Measurements from ENCODE around the gene ZBTB43.
"Not testable (repeated sequence)": the region's sequence is repeated elsewhere in the genome, so short reads cannot be mapped to it uniquely, and the experiment has no call there.

Gene ZBTB43

DNA sequence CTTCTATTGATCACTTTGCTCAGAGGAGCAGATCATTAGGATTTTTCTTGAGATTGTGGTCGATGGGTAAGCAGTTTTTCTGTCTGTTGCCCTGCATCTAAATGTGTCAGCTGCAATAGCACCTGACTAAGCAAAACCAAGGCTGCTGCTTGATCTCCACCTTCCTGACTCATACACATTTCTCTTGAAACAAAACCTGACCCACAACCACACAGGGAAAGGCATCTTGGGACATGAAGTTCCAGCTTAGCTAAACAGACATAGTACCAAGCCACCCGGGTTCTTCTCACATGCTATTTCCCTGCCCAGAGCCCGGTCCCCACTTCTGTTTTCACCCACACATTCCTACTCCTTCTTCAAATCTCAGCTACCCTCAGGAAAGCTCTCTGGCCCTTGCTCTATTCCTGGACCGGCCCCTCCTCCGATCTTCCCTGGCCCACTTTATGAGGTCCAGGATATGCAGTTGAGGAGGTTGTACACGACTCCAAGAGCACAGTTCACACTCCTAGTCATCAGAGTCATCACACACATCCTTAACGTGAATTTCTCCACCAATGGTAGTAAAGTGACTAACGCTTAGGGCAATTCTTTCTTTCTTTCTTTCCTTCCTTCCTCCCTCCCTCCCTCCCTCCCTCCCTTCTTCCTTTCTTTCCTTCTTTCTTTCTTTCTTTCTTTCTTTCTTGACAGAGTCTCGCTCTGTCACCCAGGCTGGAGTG lies 16.0 kb upstream of the ZBTB43 start:
- DNase-seq, result no peak
- intact Hi-C loops (cut with DNase I), result no loop called here

DNA sequence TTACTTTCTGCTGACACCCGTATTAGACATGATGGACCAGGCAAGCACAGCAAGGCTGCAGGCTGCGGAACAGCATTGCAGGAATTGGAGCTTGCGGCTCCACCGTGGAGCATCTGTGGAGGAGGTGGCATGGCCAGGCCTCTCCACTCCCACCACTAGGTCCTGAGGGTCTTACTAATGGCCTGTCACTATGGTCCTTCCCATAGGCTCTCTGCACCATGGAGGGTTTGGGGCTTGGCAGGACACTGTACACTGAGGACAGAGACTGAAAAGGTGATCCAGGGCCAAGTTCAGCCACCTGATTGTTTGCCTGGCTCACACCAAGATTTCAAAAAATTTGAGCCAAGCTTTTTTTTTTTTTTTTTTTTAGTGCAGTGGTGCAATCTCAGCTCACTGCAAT lies 14.3 kb upstream of the ZBTB43 start:
- DNase-seq, result no peak
- intact Hi-C loops (cut with DNase I), result no loop called here

DNA sequence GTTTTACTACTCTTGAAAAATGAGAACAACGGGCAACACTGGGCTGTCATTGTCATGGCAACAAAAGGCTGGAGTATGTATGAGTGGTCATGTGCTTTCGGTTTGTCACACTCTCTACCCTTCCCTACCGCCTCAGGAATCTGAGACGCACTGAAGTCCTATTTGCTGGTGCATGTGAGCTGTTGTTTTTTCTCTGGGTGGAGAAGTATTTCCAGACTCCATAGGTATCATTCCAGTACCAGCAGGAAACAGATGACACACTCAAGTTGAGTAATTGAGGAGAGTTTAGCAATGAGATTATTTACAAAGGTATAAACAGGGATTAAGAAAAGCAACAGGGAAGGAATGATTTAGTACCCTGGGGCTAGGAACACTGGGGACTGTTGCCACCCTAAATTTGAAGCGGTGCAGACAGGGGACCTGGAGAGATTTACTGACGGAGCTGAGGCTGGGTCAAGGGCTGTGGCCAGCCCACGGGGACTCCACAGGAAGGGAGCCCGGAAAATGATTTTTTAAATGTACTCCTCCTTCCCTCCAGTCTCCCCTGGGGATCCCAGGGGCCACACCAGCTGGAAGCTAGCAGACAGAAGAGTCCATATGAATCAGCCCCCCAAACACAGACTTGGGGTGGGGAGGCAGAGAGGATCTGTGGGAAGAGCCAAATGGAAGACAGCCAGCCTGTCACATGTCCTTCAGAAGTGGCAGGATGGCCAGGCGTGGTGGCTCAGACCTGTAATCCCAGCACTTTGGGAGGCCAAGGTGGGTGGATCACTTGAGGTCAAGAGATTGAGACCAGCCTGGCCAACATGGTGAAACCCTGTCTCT lies 13.2 kb upstream of the ZBTB43 start:
- intact Hi-C loops (cut with DNase I), result no loop called here
- DNase-seq, result no peak

DNA sequence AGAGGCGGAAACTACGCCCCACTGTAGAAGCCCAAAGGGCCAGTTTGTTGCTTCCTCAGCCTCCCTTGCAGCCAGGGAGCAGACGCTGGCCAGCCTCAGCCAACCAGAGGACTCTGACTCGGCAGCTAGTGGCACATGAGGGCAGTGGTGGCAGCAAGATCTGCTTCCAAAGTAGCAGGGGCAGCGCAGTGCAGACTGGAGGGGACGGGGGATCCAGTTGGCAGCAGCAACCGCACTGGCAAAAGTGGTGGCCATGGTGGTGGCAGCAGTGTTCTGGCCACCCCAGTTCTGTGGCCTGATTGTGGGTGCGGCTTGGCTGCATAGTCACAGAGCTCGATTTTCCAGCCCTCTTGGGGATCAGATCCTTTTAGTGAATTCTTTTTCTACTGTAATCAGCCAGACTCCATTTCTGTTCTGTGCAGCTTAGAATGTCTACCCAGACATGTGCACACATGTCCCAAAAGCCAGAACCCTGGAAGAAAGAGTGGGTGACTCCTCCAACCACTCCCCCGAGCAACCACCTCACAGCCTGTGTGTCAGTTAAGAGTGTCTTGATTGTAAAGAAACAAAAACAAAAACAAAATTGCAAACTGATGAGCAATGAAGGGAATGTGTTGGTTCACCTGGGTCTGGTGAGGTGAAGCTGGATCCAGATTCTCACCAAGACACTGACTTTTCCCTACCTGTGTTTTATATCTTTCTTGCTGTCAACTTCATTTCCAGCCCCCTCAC lies 11.0 kb upstream of the ZBTB43 start:
- intact Hi-C loops (cut with DNase I), result no loop called here

DNA sequence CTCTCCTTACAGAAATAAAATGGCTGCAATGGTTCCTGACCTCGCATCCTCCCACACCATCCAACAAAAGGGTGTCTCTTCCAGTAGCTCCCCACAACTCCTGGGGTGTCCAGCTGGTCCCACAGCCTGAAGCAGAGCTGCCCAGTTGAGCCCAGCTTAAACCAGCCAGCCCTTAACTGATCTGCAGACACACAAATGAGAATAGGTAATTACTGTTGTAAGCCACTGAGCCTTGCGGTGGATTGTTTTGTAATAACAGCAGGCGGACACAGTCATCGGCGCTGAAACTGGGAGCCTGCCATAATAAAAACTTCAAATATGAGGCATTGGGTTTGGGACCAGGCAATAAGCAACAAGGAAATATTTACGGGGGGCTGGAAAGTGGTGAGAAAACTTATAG lies 10.4 kb upstream of the ZBTB43 start:
- intact Hi-C loops (cut with DNase I), result no loop called here
- no peak for DNase-seq

More for the DNA sequence above, 11.0 kb upstream of the ZBTB43 start:
- no peak for DNase-seq

DNA sequence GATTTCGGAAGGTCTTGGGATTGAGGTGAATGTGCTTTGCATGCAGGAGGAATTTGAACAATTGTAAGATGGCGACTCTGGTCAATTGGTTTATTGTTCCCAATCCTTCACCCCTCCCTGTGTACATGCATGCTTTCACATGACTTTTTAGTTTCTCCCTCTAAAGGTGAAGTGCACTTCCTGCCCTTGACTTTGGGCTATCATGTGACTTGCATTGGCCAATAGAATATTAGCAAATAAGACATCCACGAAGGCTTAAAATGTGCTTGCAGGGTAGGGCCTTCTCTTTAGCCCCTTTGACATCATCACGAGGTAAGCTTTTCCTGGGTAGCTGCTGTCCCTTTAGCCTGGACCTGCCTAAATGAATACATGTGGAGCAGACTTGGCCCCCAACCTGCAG lies 8.1 kb upstream of the ZBTB43 start:
- intact Hi-C loops (cut with DNase I), result no loop called here
- DNase-seq, result no peak

DNA sequence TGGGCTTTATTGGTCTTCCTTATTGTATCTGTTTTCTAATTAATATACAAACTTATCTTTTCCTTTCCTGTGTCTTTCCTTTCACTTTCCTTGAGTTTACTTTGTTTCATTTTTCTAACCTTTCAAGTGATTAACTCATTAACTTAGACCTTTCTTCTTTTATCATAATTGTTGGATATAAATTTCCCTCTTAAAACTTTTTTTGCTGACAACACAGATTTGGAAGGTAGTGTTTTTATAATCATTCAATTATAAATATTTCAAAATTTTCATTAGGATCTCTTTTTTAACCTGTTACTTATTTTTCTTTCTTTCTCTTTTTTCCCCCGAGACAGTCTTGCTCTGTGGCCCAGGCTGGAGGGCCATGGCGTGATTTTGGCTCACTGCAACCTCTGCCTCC lies 6.9 kb upstream of the ZBTB43 start:
- intact Hi-C loops (cut with DNase I), result no loop called here

DNA sequence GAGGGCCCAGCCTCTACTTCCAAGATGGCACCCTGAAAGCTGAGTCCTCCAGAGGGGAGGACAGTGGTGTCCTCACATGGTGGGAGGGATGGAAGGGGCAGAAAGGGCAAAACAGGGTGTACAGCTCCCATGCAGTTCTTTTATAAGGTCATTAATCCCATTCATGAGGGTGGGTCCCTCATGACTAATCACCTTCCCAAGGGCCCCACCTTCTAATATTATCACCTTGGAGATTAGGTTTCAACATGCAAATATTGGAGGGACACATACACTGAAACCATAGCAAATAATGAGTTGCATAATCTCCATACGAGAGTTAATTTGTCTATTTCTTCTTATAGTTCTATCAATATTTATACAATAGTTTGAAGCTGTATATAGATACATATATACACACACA lies 5.8 kb upstream of the ZBTB43 start:
- intact Hi-C loops (cut with DNase I), result no loop called here
- DNase-seq, result no peak

More for the DNA sequence above, 6.9 kb upstream of the ZBTB43 start:
- DNase-seq, result no peak

DNA sequence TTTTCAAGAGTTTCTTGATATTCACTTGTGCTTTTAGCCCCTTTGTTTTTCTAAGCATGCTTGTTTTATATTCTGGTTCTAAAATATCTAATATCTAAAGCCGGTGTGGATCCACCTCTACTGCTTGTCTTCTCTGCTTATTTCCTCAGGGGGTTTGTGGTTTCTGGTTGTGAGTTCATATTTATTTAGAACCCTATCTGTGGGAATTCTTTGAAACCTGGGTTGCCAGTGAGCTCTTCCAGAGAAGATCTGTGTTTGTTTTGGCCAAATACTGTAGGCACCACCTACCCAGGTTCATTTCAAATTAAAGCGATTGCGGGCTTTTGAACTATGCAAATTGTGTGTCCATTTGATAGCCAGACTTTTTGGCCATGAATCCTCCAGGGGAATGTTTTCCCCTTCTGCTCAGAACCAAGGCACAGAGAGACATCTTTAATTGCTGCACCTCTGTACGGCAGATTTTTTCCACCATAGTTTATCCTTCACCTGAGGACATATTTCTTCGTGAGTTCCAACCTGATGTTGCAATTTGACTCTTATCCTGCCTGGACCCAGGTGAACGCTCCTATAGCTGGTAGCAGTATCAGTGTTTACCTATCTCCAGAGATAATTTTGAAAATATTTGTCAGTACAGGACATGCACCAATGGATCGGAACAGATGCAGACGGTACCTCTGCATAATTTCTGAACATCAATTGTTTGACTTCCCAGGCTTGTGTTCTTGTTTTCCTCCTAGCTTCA lies 2.4 kb upstream of the ZBTB43 start:
- intact Hi-C loops (cut with DNase I), result no loop called here
- no peak for DNase-seq

DNA sequence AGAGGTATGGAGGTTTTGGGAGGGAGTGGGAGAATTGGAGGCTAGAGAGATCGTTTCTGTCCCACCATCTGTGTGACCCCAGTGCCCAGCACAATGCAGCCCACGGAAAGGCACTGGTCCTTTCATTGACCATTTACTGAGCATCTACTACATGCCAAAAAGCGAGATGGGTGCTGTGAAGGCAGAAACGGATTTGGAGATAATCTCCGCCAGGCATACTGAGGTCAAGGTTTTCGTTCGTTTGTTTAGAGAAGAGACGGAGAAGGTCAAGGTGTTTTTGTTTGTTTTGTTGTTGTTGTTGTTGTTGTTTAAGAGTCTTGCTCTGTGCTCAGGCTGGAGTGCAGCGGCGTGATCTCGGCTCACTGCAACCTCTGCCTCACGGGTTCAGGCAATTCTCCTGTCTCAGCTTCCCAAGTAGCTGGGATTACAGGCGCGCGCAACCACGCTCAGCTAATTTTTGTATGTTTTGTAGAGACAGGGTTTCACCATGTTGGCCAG lies 593 bp upstream of the ZBTB43 start:
- no peak for DNase-seq
- intact Hi-C loops (cut with DNase I), result loop anchor here (2.0 kb wide), 1 partner anchor 57 kb away; the partner anchor contains the start of gene ZBTB34

DNA sequence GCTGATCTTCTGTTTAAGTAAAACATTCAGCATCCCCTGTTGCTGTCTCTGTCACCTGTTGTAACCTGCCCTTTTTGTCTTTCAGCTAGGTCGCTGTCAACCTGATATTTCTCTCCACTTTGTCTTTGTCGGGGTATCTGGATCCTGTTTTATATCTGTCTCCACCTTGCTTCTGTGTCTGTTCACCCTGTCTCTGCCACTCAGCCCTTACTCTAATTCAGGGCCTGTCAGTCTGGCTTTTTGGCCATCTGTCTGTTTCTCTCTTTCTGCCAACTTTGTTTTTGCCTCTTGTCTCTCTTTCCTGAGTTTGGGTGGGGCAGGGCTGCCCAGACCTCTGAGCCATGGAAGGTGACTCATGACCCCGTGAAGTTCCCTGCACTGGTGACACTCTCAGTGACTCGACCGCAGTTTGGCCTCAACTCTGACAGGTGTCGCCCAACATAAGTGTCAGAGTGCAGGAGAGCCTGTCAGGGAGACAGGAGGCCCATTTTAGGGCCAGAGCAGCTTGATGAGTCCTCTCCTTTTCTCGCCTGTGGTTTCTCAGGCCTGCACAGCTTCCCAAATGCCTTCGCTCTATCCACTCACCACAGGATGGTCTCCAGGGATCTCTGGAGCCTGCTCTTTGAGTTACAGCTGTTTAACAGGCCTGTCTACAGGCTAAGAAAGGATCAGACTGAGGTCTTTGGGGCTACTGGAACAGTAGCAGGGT lies 868 bp downstream of the ZBTB43 start:
- intact Hi-C loops (cut with DNase I), result loop anchor here (2.0 kb wide), 1 partner anchor 55 kb away; the partner anchor contains the start of gene ZBTB34
- peak in 1 of 10 donors; percentile 11 for DNase-seq

DNA sequence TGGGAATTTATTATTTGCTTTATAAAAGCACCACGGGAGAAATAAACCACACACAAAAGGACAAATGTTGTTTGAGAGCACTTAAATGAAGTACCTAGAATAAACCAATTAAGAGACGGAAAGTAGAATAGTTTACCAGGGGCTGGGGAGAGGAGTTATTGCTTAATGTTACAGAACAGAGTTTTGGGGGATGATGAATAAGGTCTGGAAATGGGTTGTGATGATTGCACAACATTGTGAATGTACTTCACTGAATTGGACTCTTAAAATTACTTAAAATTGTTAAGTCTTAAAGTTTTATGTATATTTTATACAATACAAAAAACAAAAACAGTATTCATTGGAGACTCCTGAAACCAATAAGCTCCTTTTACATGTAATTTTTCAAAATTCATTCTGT lies 1.5 kb downstream of the ZBTB43 start:
- DNase-seq, result no peak
- intact Hi-C loops (cut with DNase I), result no loop called here

DNA sequence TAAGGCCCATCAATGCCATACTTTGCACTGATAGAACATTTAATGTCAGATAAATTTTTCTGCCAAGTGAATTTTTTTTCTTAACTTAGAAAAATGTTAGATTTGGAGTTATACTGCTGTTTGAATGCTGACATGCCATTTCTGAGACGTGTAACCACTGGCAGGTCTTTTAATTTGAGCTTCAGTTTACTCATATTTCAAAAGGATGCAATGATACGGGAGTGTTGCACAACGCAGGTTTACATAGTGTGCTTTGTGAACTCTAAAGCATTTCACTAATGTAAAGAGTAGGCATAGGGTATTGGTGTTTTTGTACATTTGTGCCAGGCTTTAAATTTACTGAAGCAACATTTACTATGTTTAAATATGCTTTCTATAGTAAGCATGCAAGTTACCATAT lies 4.2 kb downstream of the ZBTB43 start:
- DNase-seq, result no peak
- intact Hi-C loops (cut with DNase I), result no loop called here

DNA sequence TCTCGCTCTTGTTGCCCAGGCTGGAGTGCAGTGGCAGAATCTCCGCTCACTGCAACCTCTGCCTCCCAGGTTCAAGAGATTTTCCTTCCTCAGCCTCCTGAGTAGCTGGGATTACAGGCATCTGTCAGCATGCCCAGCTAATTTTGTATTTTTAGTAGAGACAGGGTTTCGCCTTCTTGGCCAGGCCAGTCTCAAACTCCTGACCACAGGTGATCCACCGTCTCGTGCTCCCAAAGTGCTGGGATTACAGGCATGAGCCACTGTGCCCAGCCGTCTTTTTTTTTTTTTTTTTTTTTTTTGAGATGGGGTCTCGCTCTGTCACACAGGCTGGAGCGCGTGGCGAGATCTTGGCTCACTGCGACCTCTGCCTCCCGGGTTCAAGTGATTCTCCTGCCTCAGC lies 5.4 kb downstream of the ZBTB43 start:
- intact Hi-C loops (cut with DNase I); DNase-seq: not testable (repeated sequence)

DNA sequence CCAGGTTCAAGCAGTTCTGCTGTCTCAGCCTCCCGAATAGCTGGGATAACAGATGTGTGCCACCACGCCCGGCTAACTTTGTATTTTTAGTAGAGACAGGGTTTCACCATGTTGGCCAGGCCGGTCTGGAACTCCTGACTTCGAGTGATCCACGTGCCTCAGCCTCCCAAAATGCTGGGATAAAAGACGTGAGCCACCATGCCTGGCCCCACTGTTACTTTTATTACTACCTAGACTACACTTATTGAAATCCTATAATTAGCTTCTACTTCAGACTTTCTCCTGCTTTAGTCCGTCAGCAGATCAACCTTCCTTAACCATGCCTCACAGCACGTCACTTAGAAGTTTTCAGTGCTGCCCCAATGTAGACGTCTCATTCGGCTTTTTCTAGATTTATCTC lies 8.2 kb downstream of the ZBTB43 start:
- intact Hi-C loops (cut with DNase I), result no loop called here
- DNase-seq, result no peak

DNA sequence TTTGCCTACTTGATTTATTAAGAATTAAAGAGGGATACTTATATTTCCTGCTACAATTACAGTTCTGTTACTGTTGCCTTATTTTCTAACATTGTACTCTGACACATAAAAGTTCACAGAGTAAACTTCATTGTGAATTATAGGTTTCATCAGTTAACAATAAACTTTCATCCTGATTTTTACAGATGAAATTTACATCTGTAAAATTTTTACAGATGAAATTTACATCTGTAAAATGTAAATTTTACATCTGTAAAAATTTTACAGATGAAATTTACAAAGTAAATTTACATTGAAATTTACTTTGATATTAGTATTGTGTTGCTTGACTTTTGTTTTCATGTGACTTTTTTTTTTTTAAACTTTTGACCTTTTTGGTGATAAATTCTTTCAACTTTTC lies 9.3 kb downstream of the ZBTB43 start:
- no peak for DNase-seq
- intact Hi-C loops (cut with DNase I), result no loop called here

DNA sequence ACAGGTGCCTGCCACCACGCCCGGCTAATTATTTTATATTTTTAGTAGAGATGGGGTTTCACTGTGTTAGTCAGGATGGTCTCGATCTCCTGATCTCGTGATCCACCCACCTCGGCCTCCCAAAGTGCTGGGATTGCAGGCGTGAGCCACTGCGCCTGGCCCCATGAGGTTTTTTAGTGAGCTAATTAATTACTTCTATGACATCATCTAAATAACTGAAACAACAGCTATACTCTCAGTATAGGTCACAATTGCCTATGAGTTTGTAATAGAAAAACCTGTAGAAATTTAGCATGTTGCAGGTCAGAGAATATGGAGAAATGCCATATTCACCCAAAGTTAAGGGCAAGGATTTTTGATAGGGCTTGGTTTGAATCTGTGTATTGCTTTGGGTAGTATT lies 12.8 kb downstream of the ZBTB43 start:
- intact Hi-C loops (cut with DNase I); DNase-seq: not testable (repeated sequence)

DNA sequence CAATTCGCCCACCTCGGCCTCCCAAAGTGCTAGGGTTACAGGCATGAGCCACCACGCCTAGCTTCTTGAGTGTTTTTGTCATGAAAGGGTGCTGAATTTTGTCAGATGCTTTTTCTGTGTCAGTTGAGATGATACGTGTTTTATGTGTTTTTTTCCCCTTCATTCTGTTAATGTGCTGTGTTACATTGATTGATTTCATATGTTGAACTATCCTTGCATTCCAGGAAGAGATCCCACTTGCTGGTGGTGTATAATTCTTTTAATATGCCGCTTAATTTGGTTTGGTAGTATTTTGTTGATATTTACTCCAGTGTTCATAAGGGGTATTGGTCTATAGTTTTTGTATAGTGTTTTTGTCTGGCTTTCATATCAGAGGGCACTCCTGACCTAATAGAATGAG lies 13.6 kb downstream of the ZBTB43 start:
- DNase-seq, result no peak
- intact Hi-C loops (cut with DNase I), result no loop called here

DNA sequence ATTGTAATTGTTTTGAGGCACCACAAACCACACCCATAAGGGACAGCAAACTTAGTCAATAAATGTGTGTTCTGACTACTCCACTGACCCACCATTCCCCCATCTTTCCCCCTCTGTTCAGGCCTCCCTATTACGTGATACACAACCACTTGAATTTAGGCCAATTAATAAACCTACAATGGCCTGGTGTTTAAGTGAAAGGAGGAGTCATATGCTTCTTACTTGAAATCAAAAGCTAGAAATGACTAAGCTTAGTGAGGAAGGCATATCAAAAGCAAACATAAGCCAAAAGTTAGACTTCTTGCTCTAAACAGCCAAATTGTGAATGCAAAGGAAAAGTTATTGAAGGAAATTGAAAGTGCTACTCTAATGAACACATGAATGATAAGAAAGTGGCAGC lies 14.6 kb downstream of the ZBTB43 start:
- DNase-seq, result no peak
- intact Hi-C loops (cut with DNase I), result no loop called here

DNA sequence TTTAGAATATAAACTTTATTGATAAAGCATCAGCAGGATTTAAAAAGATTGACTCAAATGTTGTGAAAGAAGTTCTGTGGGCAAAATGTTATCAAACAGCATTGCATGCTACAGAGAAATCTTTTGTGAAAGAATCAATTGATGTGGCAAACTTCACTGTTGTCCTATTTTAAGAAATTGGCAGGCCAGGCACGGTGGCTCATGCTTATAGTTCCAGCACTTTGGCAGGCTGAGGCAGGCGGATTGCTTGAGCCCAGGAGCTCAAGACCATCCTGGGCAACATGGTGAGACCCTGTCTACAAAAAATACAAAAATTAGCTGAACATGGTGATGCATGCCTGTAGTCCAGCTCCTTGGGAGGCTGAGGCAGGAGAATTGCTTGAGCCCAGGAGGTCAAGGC lies 17.4 kb downstream of the ZBTB43 start:
- intact Hi-C loops (cut with DNase I), result no loop called here
- DNase-seq, result peak in 5 of 10 donors; percentile 44 to 91 (median 52)

All from posterior cingulate gyrus (tissue), 11 donors.